HepG2 (cell line): Measurements from ENCODE around the gene ABCD2. TPM values are rescaled to one million over a fixed set of nuclear protein-coding genes. Genes with fewer than 3 reads are reported as not detected.

Source experiments
- EP300 ChIP-seq, 3 experiments: sonication (generic) in 1 of 3; formaldehyde crosslinking in 1 of 3; IDR thresholded peaks; 2 replicates each; pipeline versions ENCODE4 v1.5.1 to v1.6.1; 2011 to 2020; ENCODE audit warnings: low read depth in 2 of 3, low read length in 2 of 3, borderline replicate concordance in 1 of 3, improper control_type of control experiment in 1 of 3, mild to moderate bottlenecking in 1 of 3, missing genetic modification reagents in 1 of 3, moderate library complexity in 1 of 3
- MED1 ChIP-seq: sonication (generic); formaldehyde crosslinking; IDR thresholded peaks from 2 replicates; pipeline ENCODE4 v1.4.0; 2020; ENCODE audit warnings: missing genetic modification reagents
- MIXL1 ChIP-seq: IDR thresholded peaks from 2 replicates; pipeline ENCODE4 v1.6.1; 2016
- SIN3A ChIP-seq: IDR thresholded peaks from 2 replicates; pipeline ENCODE4 v1.6.1; 2011; ENCODE audit warnings: low read depth, mild to moderate bottlenecking, control low read depth, low read length, borderline replicate concordance
- SIN3B ChIP-seq: fragments of 150-350 bp; IDR thresholded peaks from 2 replicates; pipeline ENCODE4 v1.6.1; 2014; ENCODE audit warnings: low read length
- SMAD3 ChIP-seq: sonication (generic); formaldehyde crosslinking; IDR thresholded peaks from 2 replicates; pipeline ENCODE4 v1.4.0; 2020; ENCODE audit warnings: missing genetic modification reagents
- TBL1XR1 ChIP-seq: fragments of 150-350 bp; IDR thresholded peaks from 2 replicates; pipeline ENCODE4 v1.6.1; 2014; ENCODE audit warnings: borderline replicate concordance, low read length; ENCODE audit not compliant: partially characterized antibody
- THYN1 ChIP-seq: sonication (generic); formaldehyde crosslinking; IDR thresholded peaks from 2 replicates; pipeline ENCODE4 v1.8.1; 2023; ENCODE audit warnings: low read depth, mild to moderate bottlenecking, moderate library complexity, missing genetic modification reagents, borderline replicate concordance
- ZFY ChIP-seq: sonication (generic); formaldehyde crosslinking; IDR thresholded peaks from 2 replicates; pipeline ENCODE4 v1.4.0; 2020; ENCODE audit warnings: missing genetic modification reagents
- ZGPAT ChIP-seq: IDR thresholded peaks from 2 replicates; pipeline ENCODE4 v1.6.1; 2016; ENCODE audit warnings: mild to moderate bottlenecking
- ZNF33A ChIP-seq: sonication (generic); formaldehyde crosslinking; IDR thresholded peaks from 2 replicates; pipeline ENCODE4 v1.5.1; 2020; ENCODE audit warnings: missing genetic modification reagents, mild to moderate bottlenecking, moderate library complexity, borderline replicate concordance
- ZNF530 ChIP-seq: sonication (generic); formaldehyde crosslinking; IDR thresholded peaks from 2 replicates; pipeline ENCODE4 v1.5.0; 2020; ENCODE audit warnings: low read depth, mild to moderate bottlenecking, missing genetic modification reagents
- polyA plus RNA-seq, 8 experiments: library from polyadenylated mRNA; depleted of rRNA in 3 of 8; stranded (reverse) in 7 of 8; unstranded in 1 of 8; fragments of >200 nt; fragmentation: Illumina TruSeq in 4 of 8; extraction: Trizol in 4 of 8; gene quantifications; 2 replicates each; pipeline versions ENCODE4 v1.2.1 to v1.2.3, GENCODE V29; 2011 to 2016; ENCODE audit warnings: low read depth in 4 of 8, missing spikeins in 1 of 8, mixed read lengths in 1 of 8; ENCODE audit not compliant: insufficient read depth in 1 of 8
- total RNA-seq, 5 experiments: library from RNA; depleted of rRNA; stranded (reverse); fragments of >200 nt; fragmentation: Illumina TruSeq; extraction: Trizol; gene quantifications; 2 replicates each; pipeline ENCODE4 v1.2.3, GENCODE V29; 2016; ENCODE audit warnings: low read depth in 1 of 5
- TF ChIP-seq, protein P1 (sequence below): sonication (generic); formaldehyde crosslinking; IDR thresholded peaks from 2 replicates; pipeline ENCODE4 v1.9.0; 2021; ENCODE audit warnings: missing genetic modification reagents, borderline replicate concordance
- TF ChIP-seq, protein P2 (sequence below): sonication (generic); formaldehyde crosslinking; IDR thresholded peaks from 2 replicates; pipeline ENCODE4 v1.8.1; 2023; ENCODE audit warnings: mild to moderate bottlenecking, moderate library complexity, missing genetic modification reagents

ABCD2 gene
- total and polyA plus RNA-seq, 2 of the 13 experiments (the other 11 are each of a cell fraction or from before 2014, with no cell fraction given), result not detected

- no peak for TF ChIP-seq ZGPAT (CRISPR knock-in tag)
- no peak for TF ChIP-seq EP300 (IDR thresholded peaks at IDR 0.05; ENCODE audit: low read depth in 2 of 2, low read length in 2 of 2)
- TF ChIP-seq EP300 (CRISPR knock-in tag; IDR thresholded peaks at IDR 0.05; ENCODE audit: borderline replicate concordance), result no peak
- TF ChIP-seq SIN3B, result no peak
- TF ChIP-seq SMAD3, result no peak
- TF ChIP-seq, protein P1, sequence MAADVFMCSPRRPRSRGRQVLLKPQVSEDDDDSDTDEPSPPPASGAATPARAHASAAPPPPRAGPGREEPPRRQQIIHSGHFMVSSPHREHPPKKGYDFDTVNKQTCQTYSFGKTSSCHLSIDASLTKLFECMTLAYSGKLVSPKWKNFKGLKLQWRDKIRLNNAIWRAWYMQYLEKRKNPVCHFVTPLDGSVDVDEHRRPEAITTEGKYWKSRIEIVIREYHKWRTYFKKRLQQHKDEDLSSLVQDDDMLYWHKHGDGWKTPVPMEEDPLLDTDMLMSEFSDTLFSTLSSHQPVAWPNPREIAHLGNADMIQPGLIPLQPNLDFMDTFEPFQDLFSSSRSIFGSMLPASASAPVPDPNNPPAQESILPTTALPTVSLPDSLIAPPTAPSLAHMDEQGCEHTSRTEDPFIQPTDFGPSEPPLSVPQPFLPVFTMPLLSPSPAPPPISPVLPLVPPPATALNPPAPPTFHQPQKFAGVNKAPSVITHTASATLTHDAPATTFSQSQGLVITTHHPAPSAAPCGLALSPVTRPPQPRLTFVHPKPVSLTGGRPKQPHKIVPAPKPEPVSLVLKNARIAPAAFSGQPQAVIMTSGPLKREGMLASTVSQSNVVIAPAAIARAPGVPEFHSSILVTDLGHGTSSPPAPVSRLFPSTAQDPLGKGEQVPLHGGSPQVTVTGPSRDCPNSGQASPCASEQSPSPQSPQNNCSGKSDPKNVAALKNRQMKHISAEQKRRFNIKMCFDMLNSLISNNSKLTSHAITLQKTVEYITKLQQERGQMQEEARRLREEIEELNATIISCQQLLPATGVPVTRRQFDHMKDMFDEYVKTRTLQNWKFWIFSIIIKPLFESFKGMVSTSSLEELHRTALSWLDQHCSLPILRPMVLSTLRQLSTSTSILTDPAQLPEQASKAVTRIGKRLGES (CRISPR knock-in tag), result no peak
- no peak for TF ChIP-seq ZNF530 (CRISPR knock-in tag)
- no peak for TF ChIP-seq MIXL1 (CRISPR knock-in tag)
- TF ChIP-seq ZFY (CRISPR knock-in tag), result no peak
- TF ChIP-seq ZNF33A (CRISPR knock-in tag), result no peak
- TF ChIP-seq TBL1XR1, result no peak
- no peak for TF ChIP-seq MED1 (CRISPR knock-in tag)
- TF ChIP-seq, protein P2, sequence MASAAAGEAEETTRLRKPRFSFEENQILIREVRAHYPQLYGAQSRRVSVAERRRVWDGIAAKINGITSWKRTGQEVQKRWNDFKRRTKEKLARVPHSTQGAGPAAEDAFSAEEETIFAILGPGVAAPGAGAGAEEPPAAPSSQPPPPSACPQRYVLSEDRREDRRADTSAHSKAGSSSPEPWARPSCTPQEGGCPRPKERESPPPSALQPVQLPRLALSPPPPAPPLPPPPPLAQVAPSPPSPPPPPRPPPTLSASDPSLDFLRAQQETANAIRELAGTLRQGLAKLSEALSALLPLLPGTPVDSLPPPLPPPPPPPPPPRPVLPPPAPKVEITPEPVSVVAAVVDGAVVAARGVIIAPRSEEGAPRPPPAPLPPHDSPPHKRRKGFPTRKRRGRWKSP (CRISPR knock-in tag), result no peak
- TF ChIP-seq THYN1 (CRISPR knock-in tag), result no peak
- no peak for TF ChIP-seq SIN3A
Measured at GRCh38 chr12:39647383-39647782, 27.8 kb upstream of the ABCD2 start (continued).
